WTC11 (cell line): ENCODE measurements around the gene BUD13. TPM values are rescaled to one million over a fixed set of nuclear protein-coding genes. Genes with fewer than 3 reads are reported as not detected.

ENCODE experiments used
- ATAC-seq: fragments of 200-7000 bp; cut with Tn5 transposase; 2 replicates; pipeline ENCODE4 v1.10.0; 2021; ENCODE audit warnings: mild to moderate bottlenecking, moderate library complexity
- CTCF ChIA-PET: fragments of 300-600 bp; sonication (Branson Sonifier 250); formaldehyde crosslinking; loops from one replicate; lab custom pipeline; 2021; ENCODE audit warnings: antibody characterized with exemption; lab: Charles Lee
- POLR2A ChIA-PET: fragments of 350-600 bp; sonication (Branson Sonifier 250); formaldehyde crosslinking; loops from one replicate; lab custom pipeline; 2021; ENCODE audit warnings: antibody characterized with exemption; lab: Charles Lee
- DNase-seq: peaks from one replicate; pipeline ENCODE4 v3.0.0; 2021; ENCODE audit warnings: low spot score
- H3K27ac Mint-ChIP-seq: 2 replicates; pipeline ENCODE4 v1.8.0; 2021; ENCODE audit warnings: mixed read lengths
- H3K27me3 Mint-ChIP-seq: 2 replicates; pipeline ENCODE4 v1.8.0; 2021; ENCODE audit warnings: low read depth, mild to moderate bottlenecking, moderate library complexity, mixed read lengths
- H3K36me3 Mint-ChIP-seq: 2 replicates; pipeline ENCODE4 v1.8.0; 2021; ENCODE audit warnings: mixed read lengths
- H3K4me1 Mint-ChIP-seq: 2 replicates; pipeline ENCODE4 v1.8.0; 2022; ENCODE audit warnings: mixed read lengths
- H3K4me3 Mint-ChIP-seq: 2 replicates; pipeline ENCODE4 v1.8.0; 2021; ENCODE audit warnings: mild to moderate bottlenecking, moderate library complexity, mixed read lengths
- H3K9me3 Mint-ChIP-seq: 2 replicates; pipeline ENCODE4 v1.8.0; 2021; ENCODE audit warnings: mixed read lengths
- AFF4 ChIP-seq: sonication (generic); formaldehyde crosslinking; IDR thresholded peaks from 2 replicates; pipeline ENCODE4 v1.8.1; 2023; ENCODE audit warnings: mild to moderate bottlenecking, missing genetic modification reagents, borderline replicate concordance
- CTCF ChIP-seq: fragments of 200-600 bp; IDR thresholded peaks from 2 replicates; pipeline ENCODE4 v1.8.0; 2022; ENCODE audit warnings: antibody characterized with exemption
- HMGA2 ChIP-seq: fragments of 250-450 bp; sonication (Bioruptor Pico); IDR thresholded peaks from 2 replicates; pipeline ENCODE4 v1.4.0; 2021; ENCODE audit warnings: mild to moderate bottlenecking, moderate library complexity
- IRF1 ChIP-seq: sonication (generic); formaldehyde crosslinking; IDR thresholded peaks from 2 replicates; pipeline ENCODE4 v1.8.0; 2023; ENCODE audit warnings: missing genetic modification reagents
- MAX ChIP-seq: sonication (generic); formaldehyde crosslinking; IDR thresholded peaks from 2 replicates; pipeline ENCODE4 v1.8.0; 2022; ENCODE audit warnings: mild to moderate bottlenecking, missing genetic modification reagents
- NFE2L1 ChIP-seq: sonication (generic); formaldehyde crosslinking; IDR thresholded peaks from 2 replicates; pipeline ENCODE4 v1.8.1; 2023; ENCODE audit warnings: missing genetic modification reagents
- SMAD3 ChIP-seq: sonication (generic); formaldehyde crosslinking; IDR thresholded peaks from 2 replicates; pipeline ENCODE4 v1.8.0; 2022; ENCODE audit warnings: missing genetic modification reagents, mild to moderate bottlenecking, borderline replicate concordance
- TP53 ChIP-seq: sonication (generic); formaldehyde crosslinking; IDR thresholded peaks from 2 replicates; pipeline ENCODE4 v1.8.1; 2023; ENCODE audit warnings: mild to moderate bottlenecking, missing genetic modification reagents
- ZMAT4 ChIP-seq: fragments of 250-450 bp; sonication (Bioruptor Pico); IDR thresholded peaks from 2 replicates; pipeline ENCODE4 v1.9.0; 2021; ENCODE audit warnings: mild to moderate bottlenecking
- ZNF281 ChIP-seq: sonication (generic); formaldehyde crosslinking; IDR thresholded peaks from 2 replicates; pipeline ENCODE4 v1.8.0; 2023; ENCODE audit warnings: mild to moderate bottlenecking, missing genetic modification reagents
- total RNA-seq: library from RNA; stranded (reverse); gene quantifications from 3 replicates; pipeline ENCODE4 v1.2.3, GENCODE V29; 2021
- TF ChIP-seq, protein P1 (sequence below): sonication (generic); formaldehyde crosslinking; conservative IDR thresholded peaks from 2 replicates; pipeline ENCODE4 v1.8.1; 2023; ENCODE audit warnings: mild to moderate bottlenecking, low read depth, missing genetic modification reagents, moderate library complexity
- TF ChIP-seq, protein P2 (sequence below): sonication (generic); formaldehyde crosslinking; IDR thresholded peaks from 2 replicates; pipeline ENCODE4 v1.8.1; 2022; ENCODE audit warnings: missing genetic modification reagents, borderline replicate concordance
- TF ChIP-seq, protein P3 (sequence below): sonication (generic); formaldehyde crosslinking; IDR thresholded peaks from 2 replicates; pipeline ENCODE4 v1.8.0; 2022; ENCODE audit warnings: missing genetic modification reagents
- TF ChIP-seq, protein P4 (sequence below): sonication (generic); formaldehyde crosslinking; IDR thresholded peaks from 2 replicates; pipeline ENCODE4 v1.8.1; 2022; ENCODE audit warnings: mild to moderate bottlenecking, moderate library complexity, missing genetic modification reagents

BUD13 gene
- total RNA-seq, 1 experiment from 2014 or later: 20.7 TPM

DNA sequence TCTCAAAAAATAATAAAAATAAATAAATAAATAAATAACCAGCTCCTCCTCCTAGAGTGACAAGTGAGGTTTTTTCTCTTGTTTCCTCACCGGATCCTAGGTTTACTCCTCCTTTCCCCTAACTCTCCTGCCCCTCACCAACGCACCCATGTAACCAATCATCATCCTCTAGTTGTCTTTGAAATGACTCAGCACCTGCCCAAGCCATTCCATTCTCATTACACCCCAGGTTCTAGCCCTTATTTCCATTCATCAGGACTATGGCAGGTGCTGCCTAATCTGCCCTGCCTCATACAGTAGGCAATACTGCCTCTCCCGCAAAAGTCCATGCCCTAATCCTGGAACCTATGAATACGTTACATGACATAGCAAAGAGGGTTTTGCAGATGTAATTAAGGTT lies 60.4 kb downstream of the BUD13 start (continued):
- TF ChIP-seq ZNF281 (CRISPR knock-in tag): no peak
- TF ChIP-seq CTCF: no peak
- TF ChIP-seq, protein P1, sequence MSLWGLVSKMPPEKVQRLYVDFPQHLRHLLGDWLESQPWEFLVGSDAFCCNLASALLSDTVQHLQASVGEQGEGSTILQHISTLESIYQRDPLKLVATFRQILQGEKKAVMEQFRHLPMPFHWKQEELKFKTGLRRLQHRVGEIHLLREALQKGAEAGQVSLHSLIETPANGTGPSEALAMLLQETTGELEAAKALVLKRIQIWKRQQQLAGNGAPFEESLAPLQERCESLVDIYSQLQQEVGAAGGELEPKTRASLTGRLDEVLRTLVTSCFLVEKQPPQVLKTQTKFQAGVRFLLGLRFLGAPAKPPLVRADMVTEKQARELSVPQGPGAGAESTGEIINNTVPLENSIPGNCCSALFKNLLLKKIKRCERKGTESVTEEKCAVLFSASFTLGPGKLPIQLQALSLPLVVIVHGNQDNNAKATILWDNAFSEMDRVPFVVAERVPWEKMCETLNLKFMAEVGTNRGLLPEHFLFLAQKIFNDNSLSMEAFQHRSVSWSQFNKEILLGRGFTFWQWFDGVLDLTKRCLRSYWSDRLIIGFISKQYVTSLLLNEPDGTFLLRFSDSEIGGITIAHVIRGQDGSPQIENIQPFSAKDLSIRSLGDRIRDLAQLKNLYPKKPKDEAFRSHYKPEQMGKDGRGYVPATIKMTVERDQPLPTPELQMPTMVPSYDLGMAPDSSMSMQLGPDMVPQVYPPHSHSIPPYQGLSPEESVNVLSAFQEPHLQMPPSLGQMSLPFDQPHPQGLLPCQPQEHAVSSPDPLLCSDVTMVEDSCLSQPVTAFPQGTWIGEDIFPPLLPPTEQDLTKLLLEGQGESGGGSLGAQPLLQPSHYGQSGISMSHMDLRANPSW: no peak
- no peak for TF ChIP-seq AFF4 (CRISPR knock-in tag)
- no peak for TF ChIP-seq HMGA2
- no peak for TF ChIP-seq SMAD3
- TF ChIP-seq, protein P2, sequence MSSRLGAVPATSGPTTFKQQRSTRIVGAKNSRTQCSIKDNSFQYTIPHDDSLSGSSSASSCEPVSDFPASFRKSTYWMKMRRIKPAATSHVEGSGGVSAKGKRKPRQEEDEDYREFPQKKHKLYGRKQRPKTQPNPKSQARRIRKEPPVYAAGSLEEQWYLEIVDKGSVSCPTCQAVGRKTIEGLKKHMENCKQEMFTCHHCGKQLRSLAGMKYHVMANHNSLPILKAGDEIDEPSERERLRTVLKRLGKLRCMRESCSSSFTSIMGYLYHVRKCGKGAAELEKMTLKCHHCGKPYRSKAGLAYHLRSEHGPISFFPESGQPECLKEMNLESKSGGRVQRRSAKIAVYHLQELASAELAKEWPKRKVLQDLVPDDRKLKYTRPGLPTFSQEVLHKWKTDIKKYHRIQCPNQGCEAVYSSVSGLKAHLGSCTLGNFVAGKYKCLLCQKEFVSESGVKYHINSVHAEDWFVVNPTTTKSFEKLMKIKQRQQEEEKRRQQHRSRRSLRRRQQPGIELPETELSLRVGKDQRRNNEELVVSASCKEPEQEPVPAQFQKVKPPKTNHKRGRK (CRISPR knock-in tag): no peak
- no peak for TF ChIP-seq IRF1 (CRISPR knock-in tag)

- Mint-ChIP-seq H3K4me1 (peaks cover 30% of the 10 kb centered on the region), H3K27ac (no peak overlapping the region), H3K36me3 (no peaks in the 10 kb centered on the region), H3K4me3 (no peak overlapping the region), H3K27me3 (peaks cover 21% of the 10 kb centered on the region), H3K9me3 (no peaks in the 10 kb centered on the region)
- ChIA-PET POLR2A (no interaction called here), CTCF (interaction anchor here (1.1 to 5.0 kb wide), 2 partner anchors 21 to 32 kb away, joined by 4 to 40 read pairs; no protein-coding TSS in a partner anchor)
- no peak for ATAC-seq
- no peak for DNase-seq
- TF ChIP-seq, protein P3, sequence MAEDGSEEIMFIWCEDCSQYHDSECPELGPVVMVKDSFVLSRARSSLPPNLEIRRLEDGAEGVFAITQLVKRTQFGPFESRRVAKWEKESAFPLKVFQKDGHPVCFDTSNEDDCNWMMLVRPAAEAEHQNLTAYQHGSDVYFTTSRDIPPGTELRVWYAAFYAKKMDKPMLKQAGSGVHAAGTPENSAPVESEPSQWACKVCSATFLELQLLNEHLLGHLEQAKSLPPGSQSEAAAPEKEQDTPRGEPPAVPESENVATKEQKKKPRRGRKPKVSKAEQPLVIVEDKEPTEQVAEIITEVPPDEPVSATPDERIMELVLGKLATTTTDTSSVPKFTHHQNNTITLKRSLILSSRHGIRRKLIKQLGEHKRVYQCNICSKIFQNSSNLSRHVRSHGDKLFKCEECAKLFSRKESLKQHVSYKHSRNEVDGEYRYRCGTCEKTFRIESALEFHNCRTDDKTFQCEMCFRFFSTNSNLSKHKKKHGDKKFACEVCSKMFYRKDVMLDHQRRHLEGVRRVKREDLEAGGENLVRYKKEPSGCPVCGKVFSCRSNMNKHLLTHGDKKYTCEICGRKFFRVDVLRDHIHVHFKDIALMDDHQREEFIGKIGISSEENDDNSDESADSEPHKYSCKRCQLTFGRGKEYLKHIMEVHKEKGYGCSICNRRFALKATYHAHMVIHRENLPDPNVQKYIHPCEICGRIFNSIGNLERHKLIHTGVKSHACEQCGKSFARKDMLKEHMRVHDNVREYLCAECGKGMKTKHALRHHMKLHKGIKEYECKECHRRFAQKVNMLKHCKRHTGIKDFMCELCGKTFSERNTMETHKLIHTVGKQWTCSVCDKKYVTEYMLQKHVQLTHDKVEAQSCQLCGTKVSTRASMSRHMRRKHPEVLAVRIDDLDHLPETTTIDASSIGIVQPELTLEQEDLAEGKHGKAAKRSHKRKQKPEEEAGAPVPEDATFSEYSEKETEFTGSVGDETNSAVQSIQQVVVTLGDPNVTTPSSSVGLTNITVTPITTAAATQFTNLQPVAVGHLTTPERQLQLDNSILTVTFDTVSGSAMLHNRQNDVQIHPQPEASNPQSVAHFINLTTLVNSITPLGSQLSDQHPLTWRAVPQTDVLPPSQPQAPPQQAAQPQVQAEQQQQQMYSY (CRISPR knock-in tag): no peak
- TF ChIP-seq NFE2L1 (CRISPR knock-in tag) (no peak), MAX (CRISPR knock-in tag) (no peak), ZMAT4 (CRISPR knock-in tag) (no peak), TP53 (no peak)
- TF ChIP-seq, protein P4, sequence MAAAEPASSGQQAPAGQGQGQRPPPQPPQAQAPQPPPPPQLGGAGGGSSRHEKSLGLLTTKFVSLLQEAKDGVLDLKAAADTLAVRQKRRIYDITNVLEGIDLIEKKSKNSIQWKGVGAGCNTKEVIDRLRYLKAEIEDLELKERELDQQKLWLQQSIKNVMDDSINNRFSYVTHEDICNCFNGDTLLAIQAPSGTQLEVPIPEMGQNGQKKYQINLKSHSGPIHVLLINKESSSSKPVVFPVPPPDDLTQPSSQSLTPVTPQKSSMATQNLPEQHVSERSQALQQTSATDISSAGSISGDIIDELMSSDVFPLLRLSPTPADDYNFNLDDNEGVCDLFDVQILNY: no peak
These were observed 62.0 kb downstream of the BUD13 start for GRCh38 chr11:116710762-116711161.
